ENCODE measurements around the gene PLXNA4.

PLXNA4 gene

DNA sequence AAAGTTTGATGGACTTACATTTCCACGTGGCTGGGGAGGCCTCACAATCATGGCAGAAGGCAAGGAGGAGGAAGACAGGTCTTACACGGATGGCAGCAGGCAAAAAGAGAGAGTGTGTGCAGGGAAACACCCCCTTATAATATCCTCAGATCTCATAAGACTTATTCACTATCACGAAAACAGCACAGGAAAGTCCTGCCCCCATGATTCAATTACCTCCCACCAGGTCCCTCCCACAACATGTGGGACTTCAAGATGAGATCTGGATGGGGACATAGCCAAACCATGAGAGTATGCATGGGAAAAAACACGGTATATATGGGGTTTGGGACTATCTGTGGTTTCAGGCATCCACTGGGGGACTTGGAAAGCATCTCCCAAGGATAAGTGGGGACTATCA lies 78.0 kb downstream of the PLXNA4 start:
- no peak for DNase-seq
- no peak overlapping the region for H3K27ac ChIP-seq
- TF ChIP-seq, protein P1, sequence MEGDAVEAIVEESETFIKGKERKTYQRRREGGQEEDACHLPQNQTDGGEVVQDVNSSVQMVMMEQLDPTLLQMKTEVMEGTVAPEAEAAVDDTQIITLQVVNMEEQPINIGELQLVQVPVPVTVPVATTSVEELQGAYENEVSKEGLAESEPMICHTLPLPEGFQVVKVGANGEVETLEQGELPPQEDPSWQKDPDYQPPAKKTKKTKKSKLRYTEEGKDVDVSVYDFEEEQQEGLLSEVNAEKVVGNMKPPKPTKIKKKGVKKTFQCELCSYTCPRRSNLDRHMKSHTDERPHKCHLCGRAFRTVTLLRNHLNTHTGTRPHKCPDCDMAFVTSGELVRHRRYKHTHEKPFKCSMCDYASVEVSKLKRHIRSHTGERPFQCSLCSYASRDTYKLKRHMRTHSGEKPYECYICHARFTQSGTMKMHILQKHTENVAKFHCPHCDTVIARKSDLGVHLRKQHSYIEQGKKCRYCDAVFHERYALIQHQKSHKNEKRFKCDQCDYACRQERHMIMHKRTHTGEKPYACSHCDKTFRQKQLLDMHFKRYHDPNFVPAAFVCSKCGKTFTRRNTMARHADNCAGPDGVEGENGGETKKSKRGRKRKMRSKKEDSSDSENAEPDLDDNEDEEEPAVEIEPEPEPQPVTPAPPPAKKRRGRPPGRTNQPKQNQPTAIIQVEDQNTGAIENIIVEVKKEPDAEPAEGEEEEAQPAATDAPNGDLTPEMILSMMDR (IDR thresholded peaks at IDR 0.05; ENCODE audit: low read depth, low read length, missing control alignments), result no peak
- H3K4me3 ChIP-seq (ENCODE audit: low read depth, low read length), result no peak overlapping the region
- in situ Hi-C loops (cut with HindIII; ENCODE audit: low pct_ligation_motif_present, low sequenced_read_pairs), result no loop called here
- H3K36me3 ChIP-seq (replicated peaks), result no peaks in the 10 kb centered on the region
- no peaks in the 10 kb centered on the region for H3K27me3 ChIP-seq (replicated peaks)

DNA sequence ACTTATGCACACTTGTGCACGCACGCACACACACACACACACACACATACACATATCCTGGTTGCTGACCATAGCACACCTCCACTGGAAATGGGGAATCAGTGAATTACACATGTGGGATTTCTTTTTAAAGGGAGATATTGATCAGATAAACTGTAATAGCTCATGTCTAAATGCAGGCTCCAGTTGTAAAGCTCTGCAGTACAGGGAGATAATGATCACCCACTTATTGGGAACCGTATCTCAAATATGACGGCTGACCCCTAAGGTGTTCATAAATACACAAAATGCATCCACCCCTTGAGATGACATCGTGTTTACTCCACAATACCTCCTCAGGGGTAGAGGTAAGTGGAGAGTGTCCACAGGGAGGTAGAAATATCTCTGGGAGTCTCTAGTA lies 79.2 kb downstream of the PLXNA4 start:
- Histone ChIP-seq H3K4me3 (ENCODE audit: low read depth, low read length) (no peak overlapping the region), H3K27me3 (replicated peaks) (no peaks in the 10 kb centered on the region), H3K36me3 (replicated peaks) (no peaks in the 10 kb centered on the region), H3K27ac (no peak overlapping the region)
- DNase-seq, result no peak
- TF ChIP-seq, protein P1 (IDR thresholded peaks at IDR 0.05; ENCODE audit: low read depth, low read length, missing control alignments), result no peak
- in situ Hi-C loops (cut with HindIII; ENCODE audit: low pct_ligation_motif_present, low sequenced_read_pairs), result no loop called here

DNA sequence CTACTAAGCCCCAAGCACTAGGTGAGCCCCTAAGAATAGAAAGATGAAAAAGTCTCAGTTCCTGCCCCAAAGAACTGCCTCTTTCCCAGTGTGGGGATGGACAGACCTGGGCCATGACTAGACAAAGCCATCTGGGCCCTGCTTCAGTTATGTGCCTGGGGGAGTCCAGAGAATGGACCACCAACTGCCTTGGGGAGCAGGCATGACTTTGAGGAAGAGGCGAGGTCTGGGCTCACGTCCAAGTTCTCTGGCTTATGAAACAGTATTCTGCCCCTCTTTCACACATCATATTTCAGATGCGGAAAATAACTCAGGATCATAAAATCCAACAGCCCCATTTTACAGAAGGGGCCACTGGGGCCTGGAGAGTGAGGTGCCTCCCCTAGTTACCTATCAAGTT lies 80.3 kb downstream of the PLXNA4 start:
- no peak overlapping the region for H3K4me3 ChIP-seq (ENCODE audit: low read depth, low read length)
- H3K27me3 ChIP-seq (replicated peaks), result no peaks in the 10 kb centered on the region
- no peak for DNase-seq
- TF ChIP-seq, protein P1 (IDR thresholded peaks at IDR 0.05; ENCODE audit: low read depth, low read length, missing control alignments), result no peak
- H3K36me3 ChIP-seq (replicated peaks), result no peaks in the 10 kb centered on the region
- no peak overlapping the region for H3K27ac ChIP-seq
- in situ Hi-C loops (cut with HindIII; ENCODE audit: low pct_ligation_motif_present, low sequenced_read_pairs), result no loop called here

DNA sequence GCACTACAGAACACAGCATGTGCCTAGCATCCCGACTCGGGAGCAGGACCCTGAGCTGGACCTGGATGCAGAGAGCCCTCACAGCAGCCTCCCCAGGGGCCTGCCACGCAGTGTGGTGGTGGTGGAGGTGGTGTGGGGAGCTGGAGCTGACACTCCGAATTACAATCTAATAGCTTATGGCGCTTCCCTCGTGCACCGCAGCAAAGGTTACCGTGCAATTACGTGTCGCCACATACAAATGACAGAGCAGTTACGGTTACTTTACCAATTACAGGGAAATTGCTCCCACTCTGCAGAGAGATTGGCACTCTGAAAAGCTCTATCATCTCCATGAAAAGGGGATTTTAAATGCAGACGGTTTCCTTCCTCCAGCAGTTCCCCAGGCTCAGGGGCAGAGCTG lies 81.8 kb downstream of the PLXNA4 start:
- H3K4me3 ChIP-seq (ENCODE audit: low read depth, low read length), result no peak overlapping the region
- in situ Hi-C loops (cut with HindIII; ENCODE audit: low pct_ligation_motif_present, low sequenced_read_pairs), result no loop called here
- H3K27me3 ChIP-seq (replicated peaks), result no peaks in the 10 kb centered on the region
- TF ChIP-seq, protein P1 (IDR thresholded peaks at IDR 0.05; ENCODE audit: low read depth, low read length, missing control alignments), result no peak
- no peak for DNase-seq
- H3K27ac ChIP-seq, result no peak overlapping the region
- H3K36me3 ChIP-seq (replicated peaks), result no peaks in the 10 kb centered on the region

DNA sequence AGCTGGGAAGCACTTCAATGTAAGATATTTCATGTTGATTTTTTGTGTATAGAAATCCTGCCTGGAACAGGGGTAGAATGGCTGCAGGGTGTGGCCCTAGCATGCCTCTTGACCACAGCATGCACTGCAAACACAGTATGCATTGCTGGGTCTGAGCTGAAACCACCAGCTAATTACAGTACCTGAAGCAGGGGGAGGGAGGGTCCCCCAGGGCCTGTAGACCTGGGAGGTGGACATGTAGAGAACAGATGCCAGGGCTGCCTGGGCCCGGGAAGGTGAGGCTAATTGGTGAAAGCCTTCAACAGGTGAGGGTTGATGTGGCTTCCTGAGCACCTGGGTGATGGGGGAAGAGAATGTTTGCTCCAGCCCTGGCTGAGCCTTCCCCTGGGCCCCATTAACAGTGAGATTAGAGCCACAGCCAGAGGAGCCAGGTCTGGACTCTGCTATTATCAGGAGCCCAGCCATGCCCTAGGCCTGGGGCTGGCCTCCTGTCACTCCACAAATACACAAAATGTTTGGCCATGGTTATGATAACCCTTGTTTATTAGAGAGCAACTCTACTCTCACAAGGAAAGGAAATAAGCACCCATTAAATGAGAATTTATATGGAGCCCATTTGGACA lies 83.3 kb downstream of the PLXNA4 start:
- Histone ChIP-seq H3K36me3 (replicated peaks) (no peaks in the 10 kb centered on the region), H3K27me3 (replicated peaks) (no peaks in the 10 kb centered on the region), H3K27ac (no peak overlapping the region), H3K4me3 (ENCODE audit: low read depth, low read length) (no peak overlapping the region)
- TF ChIP-seq, protein P1 (IDR thresholded peaks at IDR 0.05; ENCODE audit: low read depth, low read length, missing control alignments), result no peak
- no peak for DNase-seq
- in situ Hi-C loops (cut with HindIII; ENCODE audit: low pct_ligation_motif_present, low sequenced_read_pairs), result no loop called here

DNA sequence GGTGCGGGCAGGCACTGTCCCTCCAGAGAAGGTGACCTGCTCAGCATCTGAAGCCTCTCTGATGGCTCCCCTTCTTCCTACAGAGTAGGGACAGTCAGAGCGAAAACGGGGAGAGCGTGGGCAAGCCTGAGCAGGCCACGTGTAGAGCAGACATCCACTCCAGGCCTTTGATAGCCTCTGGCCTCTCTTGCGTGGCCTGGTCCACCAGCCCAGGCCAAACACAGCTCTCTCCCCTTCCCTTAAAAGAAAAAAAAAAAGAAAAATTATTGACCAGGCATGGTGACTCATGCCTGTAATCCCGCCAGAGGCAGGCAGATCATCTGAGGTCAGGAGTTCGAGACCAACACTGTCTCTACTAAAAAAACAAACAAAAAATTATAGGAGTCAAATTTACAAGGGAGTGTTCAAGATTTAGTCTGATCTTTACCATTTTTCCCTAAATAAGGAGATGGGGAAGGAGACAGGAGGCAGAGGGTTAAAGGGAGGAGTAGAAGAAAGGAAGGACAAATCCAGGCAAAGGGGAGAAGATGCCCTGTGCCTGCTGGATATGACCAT lies 84.8 kb downstream of the PLXNA4 start:
- Histone ChIP-seq H3K36me3 (replicated peaks) (no peaks in the 10 kb centered on the region), H3K27ac (no peak overlapping the region), H3K4me3 (ENCODE audit: low read depth, low read length) (no peak overlapping the region), H3K27me3 (replicated peaks) (no peaks in the 10 kb centered on the region)
- DNase-seq, result no peak
- in situ Hi-C loops (cut with HindIII; ENCODE audit: low pct_ligation_motif_present, low sequenced_read_pairs), result no loop called here
- TF ChIP-seq, protein P1 (IDR thresholded peaks at IDR 0.05; ENCODE audit: low read depth, low read length, missing control alignments), result no peak

Data from brain microvascular endothelial cell (primary cell).